HG03571 (cell line): ENCODE data around the gene HRH2.
"Not testable (repeated sequence)": the region's sequence is repeated elsewhere in the genome, so short reads cannot be mapped to it uniquely, and the experiment has no call there.

ENCODE experiments used
- ATAC-seq: cut with Tn5 transposase; IDR thresholded peaks from one replicate; pipeline ENCODE4 v1.9.1; 2021; ENCODE audit not compliant: unreplicated experiment

Gene HRH2

DNA sequence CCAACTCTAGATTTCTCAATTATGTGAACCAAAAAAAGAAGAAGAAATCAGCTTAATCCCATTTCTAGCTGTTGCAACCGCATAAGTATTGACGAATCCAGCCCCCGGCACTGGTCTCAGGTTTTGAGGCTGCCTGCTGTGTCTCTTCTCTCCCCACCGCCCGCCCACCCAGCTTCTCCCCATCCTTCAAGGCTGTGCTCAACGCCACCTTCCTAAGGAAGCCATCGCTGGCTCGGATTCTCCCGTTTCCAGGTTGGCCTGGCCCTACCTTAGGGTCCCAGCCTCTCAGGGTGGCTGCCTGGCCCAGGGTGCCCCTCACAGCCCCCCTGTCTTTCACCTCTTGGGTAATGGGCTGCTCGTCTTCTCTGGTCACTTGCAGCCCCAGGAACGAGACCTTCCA lies 77.8 kb downstream of the HRH2 start:
- ATAC-seq = no peak

DNA sequence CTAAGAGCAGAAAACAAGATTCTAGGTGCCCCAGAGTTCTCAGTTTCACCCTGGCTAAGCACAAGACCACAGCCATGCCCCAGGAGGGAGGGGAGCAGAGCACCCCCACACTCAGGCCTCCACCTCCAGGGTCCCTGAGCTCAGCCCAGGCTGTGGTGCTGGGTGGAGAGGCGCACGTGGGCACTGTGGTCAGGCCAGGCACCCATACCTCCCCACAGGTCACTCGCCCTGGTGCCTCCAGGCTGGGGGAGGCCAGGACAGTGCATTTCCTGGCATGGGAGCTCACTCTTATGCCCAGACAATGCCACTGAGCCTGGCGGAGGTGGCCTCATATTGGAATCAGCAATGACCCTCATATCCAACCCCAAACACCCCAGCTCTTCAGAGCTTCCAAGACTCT lies 78.8 kb downstream of the HRH2 start:
- no peak for ATAC-seq

DNA sequence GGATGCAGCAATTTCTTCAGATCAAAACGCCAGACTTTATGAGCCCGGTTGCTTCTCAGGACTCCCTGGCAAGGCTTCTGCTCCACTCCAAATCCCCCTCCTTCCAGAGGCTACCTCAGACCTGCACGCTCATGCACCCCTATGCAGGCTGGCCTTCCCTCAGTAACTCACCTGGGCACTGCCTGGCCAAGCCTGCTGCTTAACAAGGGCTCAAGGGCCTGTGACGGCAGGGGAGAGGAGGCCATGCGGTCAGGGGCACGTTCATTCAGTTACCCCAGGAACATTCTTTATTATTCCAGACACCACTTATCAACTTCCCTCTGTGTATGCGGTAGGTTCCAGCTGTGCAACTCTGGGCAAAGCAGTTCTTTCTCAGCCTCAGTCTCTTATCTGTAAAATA lies 79.6 kb downstream of the HRH2 start:
- no peak for ATAC-seq

DNA sequence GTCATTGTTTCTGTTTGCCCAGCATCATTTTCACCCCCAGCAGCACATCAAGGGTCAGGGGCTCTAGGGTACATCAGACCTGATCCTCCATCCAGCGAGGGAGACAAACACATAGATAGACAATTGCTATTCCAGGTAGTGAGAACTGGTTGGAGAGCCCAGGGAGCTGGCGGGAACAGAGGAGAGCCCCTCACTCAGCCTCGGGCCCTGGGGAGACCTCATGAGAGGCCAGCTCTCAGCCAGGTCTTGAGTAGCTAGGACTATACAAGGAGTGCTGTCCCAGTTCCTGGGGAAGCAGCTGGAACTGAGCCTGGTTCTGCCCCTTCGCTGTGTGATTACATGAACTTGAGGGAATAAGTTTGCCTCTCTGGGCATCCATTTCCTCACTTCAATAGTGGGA lies 80.3 kb downstream of the HRH2 start:
- no peak for ATAC-seq

DNA sequence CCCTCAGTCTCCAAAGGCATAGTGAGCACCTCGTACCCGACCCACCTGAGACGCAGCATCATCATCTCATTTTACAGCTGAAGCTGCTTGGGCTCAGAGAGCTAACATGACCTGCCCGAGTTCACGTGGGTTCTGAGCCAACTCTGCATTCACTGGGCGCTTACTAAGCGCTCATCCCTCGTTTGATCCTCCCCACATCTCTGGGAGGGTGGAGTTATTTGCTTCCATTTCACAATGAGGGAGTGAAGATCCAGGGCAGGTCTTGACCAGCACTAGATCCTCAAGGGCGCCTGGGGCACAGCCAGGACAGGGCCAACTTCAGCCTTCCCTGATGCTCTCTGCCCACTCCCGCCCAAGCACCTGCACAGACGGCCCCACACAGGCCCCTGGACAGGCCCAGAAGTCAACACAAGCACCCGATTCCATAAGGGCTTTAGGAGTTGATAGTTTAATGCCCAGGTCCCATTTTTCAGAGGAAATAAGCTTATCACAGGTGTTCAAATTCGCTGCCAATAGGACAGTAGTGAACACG lies 80.8 kb downstream of the HRH2 start:
- ATAC-seq = no peak

DNA sequence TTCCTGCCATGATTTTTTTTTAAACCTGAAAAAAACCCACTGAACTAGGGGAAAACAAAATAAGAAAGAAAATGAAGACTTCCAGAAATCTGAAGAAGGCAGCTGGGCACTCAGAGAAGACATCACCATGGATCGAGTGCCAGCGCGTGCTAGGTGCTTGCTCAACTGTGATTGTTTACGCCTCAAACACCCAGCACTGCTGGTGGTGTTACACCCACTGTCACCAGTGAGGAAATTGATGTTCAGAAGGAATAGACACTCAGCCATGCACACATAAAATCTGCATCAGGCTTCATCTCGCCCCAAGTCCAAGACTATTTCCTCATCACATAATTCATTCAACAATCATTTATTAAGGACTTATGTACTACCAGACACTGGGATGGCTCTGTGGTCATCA lies 82.1 kb downstream of the HRH2 start:
- ATAC-seq = no peak

DNA sequence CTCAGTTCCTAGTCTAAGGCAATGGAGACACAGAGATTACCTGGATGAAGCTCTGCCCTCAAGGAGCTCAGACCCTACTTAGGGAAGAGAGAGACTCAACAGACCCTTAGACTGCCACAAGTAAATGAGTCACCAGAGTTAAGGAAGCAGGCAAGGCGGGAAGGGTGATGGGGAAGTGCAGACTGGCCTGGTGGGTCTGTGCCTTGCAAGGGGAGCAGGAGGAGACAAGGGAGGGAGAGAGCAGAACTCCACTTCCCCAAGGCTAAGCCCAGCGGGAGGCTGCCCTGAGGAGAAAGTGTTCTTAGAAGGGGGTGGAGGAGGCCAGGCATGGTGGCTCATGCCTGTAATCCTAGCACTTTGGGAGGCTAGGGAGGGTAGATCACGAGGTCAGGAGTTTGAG lies 83.7 kb downstream of the HRH2 start:
- ATAC-seq = no peak

DNA sequence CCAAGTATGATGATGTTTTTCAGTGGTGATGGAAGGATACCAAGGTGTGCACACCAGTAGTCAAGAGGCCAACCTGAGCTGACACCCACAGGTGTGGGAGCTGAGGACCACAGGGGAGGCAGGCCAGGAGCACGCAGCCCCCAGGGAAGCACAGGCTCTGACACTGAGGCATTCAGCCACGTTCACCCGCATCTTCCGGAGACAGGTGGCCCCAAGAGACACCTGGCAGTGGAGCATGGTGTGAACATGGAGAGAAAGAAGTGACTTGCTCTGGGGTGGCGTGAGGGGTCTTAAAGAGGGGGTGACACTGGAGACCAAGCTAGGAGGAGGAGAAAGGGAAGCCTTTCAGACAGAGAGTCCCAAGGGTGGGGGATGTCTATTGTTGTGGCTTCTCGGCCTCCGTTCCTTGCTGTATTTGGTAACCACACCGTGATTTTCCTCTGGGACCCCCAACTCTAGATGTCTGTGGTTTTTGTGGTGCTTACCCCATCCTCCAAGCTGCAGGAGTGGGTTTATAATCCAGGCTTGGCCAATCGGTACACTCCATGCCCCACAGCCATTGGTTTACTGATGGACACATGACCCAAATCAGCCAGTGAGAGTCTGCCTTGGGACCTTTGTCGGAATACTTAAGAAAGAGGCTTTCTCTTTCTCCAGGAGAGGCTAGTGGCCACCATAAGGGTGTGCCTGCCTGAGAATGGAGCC lies 84.6 kb downstream of the HRH2 start:
- no peak for ATAC-seq

DNA sequence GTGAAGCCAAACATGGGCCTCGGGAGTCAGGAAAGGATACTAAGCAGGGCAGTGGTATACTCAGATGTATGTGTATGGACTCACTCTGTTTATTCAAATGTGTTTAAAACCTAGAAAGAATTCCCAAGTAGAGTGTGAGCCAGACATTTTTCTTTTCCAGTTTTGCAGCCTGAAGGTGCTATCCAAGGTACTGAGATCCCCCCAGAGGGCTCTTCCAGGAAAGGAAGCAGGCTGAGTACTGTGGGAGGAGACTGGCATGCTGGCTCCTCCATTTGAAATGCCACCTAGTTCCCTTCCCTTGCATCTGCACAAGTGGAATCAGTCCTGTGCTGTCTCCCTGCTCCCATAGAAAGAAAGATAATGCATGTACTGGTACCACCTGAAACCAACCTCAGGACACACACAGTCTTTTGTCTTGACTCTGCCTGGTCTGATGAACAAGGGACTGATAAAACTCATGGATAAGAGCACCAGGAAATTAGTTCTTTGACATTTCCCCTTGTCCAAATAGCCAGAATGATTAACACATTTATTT lies 85.9 kb downstream of the HRH2 start:
- ATAC-seq = no peak

DNA sequence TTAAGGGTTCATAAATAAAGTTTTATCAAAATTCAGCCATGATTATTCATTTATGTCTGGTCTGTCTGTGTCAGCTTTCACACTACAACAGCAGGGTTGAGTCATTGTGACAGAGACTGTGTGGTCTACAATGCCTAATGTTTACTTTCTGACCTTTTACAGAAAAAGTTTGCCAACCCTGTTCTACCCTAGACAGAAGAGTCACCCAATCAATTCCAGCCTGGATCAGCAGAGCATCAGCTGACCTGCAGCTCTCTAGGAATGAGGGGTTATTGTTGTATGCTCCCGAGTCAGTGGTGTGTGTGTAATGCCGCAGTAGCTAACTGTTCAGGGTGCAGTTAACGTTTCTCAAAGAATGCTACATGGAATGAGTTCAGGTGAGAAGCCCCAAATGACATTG lies 87.3 kb downstream of the HRH2 start:
- no peak for ATAC-seq

DNA sequence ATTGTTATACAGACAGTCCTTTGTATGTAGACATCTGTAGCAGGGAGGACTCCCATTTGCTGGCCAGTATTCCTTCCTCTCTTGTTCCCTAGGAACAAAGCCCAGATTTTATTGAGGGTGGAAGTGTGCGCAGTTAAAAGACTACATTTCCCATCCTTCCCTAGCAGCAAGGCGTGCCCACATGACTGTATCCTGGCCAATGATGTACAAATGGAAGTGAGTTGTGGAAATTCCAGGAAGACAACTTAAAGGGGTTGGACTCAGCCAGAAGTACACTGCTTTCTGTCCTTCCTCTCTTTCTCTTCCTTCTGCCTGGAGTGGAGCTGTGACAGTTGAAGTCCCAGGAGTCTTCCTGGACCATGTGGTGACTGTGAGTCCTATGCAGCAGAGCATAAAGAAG lies 89.0 kb downstream of the HRH2 start:
- no peak for ATAC-seq

DNA sequence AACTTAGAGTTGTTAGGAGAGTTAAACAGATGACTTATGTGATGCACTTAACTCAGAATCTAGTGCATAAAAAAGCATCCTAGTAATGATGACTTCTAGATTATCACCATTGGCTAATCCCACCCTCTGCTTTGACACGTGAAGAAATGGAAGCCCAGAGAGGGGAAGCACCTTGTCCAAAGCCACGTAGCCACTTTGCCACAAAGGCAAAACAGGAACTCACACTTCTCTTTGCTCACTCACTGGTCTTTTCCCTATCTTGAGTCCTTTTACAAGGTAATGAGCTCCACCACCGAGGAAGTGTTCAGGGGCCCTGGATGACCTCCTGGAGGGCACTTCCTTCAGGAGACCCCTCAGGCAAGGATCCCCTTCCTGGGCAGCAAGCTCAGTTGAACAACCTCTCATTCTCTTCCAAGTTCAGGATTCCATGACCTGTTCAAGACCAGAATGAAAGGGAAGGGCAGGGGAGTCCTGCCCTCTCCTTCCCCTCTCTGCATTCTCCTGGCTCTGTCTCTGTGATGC lies 89.7 kb downstream of the HRH2 start:
- no peak for ATAC-seq

DNA sequence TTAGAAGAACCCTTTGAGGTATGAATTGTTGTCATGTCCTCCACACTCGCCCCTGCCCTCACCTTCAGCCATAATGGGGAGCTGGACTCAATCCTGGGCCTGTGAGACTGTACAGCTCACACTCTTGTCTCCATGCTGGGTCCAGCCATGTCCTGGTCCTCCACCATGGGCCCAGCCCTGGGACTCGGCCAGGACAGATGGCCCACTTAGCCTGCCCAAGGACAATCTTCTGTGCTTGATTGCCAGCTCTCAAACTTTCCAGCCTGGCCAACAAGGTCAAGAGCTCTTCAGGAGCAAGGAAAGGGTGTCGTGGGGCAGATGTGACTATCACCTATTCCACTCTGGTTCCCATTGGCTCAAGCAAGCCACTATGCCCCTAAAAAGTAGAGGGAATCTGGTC lies 90.8 kb downstream of the HRH2 start:
- ATAC-seq = no peak

DNA sequence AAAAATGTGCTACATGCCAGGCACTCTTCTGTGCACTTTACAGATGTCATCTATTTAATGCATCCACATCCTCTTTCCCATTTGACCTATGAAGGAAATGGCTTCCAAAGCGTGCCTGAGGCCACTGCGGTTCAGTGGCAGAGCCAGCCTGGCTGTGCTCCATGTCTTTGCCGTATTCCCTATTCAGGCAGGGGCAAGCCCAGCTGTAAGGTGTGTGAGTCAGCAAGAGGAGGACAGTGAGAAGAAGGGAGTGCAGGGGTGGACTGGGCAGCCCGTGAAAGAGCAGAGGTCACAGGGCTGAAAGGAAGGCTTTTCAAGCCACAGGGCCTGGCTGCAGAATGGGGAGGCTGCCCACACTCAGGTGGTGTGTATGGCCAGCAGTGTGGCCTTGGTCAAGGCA lies 91.7 kb downstream of the HRH2 start:
- no peak for ATAC-seq

DNA sequence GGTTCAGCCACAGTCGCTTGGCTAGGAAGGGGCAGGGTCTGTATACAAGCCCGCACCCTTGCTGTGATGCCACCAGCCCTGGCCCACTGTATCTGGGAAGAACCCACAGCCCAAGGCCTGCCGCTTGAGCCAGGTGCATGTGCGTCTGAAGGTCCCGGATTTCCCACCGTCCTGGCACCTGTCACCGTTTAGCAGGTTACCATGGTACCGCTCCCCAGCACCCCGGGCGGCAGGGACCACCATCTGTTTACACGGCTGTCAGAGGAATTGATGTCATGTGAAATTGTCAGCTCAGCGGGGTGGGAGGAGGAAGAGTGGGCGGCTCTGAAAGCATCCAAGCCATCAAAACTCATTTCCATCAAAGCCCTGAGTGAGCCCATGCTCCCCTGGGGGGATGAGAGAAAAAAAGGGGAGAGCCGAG lies 92.7 kb downstream of the HRH2 start:
- ATAC-seq = no peak

DNA sequence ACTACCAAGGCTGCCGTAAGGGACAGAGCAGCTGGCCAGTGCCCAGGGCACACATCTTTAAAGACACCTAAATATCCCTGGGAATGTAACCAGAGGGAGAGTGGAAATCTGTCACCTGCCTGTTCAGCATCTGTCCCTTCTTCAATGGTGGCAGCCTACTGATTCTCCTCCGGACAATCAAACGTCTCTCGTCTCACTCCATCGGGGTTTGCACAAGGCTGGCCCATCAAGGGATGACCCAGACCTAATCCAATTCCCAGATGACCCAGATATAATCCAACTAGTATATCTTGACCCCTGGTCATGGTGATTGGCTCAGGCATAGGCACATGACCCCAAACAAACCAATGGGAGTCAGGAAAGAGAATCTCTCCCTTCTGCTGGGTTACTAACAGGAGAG lies 93.5 kb downstream of the HRH2 start:
- ATAC-seq = no peak

DNA sequence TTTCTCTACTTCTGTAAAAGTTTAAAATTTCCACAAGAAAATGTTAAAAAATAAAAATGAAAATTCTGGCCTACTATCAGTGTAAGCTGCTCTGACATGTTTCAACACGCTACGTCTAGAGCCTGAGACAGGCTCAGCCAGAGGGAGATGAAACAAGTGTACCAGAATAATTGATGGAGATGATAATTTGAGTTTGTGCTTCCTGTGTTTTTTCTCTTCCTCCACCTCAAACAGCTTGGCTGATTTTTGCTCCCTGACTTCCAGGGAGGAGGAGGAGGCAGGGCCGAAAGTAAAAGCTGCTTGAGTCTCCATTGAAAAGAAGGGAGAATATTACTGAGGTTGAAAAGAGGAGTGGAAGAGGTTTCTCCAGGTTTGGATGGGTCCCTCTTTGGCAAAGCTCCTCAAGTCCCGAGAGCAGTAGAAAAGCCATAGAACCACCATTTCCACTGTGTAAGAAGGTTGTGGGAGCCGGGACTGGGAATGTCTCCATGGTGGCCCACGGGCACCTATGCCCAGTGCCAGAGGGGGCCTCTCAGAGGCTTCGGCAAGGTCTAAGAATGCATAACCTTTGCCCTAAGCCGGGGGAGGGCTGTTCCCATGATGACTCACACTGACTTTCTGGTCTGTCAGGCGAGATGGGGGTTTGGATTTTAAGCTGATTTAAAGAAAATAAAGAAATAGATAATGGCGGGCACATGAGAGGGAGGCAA lies 95.1 kb downstream of the HRH2 start:
- ATAC-seq = no peak

DNA sequence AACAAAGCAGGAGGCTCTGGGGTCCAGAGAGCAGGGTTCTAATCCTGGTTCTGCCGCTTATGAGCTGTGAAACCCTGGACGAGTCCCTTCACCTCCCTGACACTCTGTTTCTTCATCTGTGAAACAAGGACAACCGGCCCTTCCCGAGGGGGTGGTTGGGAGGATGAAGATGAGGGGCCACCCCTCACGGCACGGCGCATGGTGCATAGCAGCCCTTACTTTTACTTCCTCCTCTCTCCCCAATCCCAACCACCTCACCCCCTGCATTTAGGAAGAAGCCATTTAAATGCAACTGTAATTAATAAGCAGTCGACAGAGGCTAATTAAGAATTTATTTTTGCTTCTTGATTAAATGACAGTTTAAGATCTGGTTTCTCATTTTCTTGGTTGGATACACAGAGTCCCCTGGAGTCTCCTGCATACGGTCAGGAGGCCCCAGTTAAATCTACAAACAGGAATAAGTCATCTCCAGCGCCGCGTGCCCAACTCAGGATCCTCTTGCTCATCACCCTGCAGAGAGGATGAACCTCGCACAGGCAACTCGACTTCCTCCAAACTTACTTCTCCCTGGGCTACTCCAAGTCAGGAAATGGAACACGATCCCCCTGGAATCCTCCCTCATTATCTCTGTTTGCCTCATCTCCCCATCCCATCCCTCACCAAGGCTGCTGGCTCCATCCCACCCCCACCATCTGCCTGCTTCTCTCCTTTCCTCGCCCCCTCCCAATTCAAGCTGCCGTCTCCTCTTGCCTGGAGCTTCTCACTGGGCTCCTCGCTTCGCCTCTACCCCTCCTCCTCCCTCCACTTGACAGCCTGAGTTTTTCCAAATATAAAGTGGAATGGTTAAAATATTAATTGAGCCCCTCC lies 95.9 kb downstream of the HRH2 start:
- ATAC-seq = no peak

DNA sequence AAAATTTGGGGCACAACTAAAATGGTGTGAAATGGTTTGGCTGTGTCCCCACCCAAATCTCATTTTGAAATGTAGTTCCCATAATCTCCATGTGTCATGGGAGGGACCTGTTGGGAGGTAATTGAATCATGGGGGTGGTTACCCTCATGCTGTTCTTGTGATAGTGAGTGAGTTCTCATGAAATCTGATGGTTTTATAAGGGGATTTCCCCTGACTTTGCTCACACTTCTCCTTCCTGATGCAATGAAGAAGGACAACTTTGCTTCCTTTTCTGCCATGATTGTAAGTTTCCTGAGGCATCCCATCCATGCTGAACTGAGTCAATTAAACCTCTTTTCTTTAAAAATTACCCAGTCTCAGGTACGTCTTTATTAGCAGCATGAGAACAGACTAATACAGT lies 102.1 kb downstream of the HRH2 start:
- ATAC-seq = not testable (repeated sequence)
